Esophagus mucosa (tissue), 1 donor: ENCODE results near the gene OR4D5. TPM values are rescaled to one million over a fixed set of nuclear protein-coding genes. Genes with fewer than 3 reads are reported as not detected.
A peak's percentile ranks its signal among the peaks of the same experiment; 100 is the strongest.

Source experiments
- ATAC-seq: fragments of 200-7000 bp; cut with Tn5 transposase; one replicate; pipeline ENCODE4 v1.9.1; 2020
- total RNA-seq: library from RNA; stranded (reverse); gene quantifications from one replicate; pipeline ENCODE4 v1.2.4, GENCODE V29; 2023
- donor health status: DM: yes; HTN: yes; CAD: no.

The OR4D5 gene
- total RNA-seq = not detected

GRCh38 chr11:123939317-123939716 lies at the start of gene OR4D5:
Gene OR4D5 (plus strand): TSS chr11:123939617. CDS start chr11:123939617, 0 bp downstream.
- no peak for ATAC-seq

GRCh38 chr11:123892031-123892430 lies 47.4 kb upstream of the OR4D5 start:
- no peak for ATAC-seq

GRCh38 chr11:123899792-123900191 lies 39.6 kb upstream of the OR4D5 start:
- no peak for ATAC-seq

- ATAC-seq = no peak
These were observed 37.5 kb upstream of the OR4D5 start, which contains the start of gene OR8D4 for GRCh38 chr11:123901867-123902266. Gene OR8D4 (plus strand): TSS chr11:123902167. CDS start chr11:123906432, 4,265 bp downstream.

GRCh38 chr11:123903932-123904331 lies 35.5 kb upstream of the OR4D5 start:
- no peak for ATAC-seq

- no peak for ATAC-seq
These were observed 34.5 kb upstream of the OR4D5 start for GRCh38 chr11:123904932-123905331.

GRCh38 chr11:123905826-123906225 lies 33.6 kb upstream of the OR4D5 start:
- ATAC-seq = no peak

GRCh38 chr11:123920943-123921342 lies 18.5 kb upstream of the OR4D5 start:
- no peak for ATAC-seq

GRCh38 chr11:123924027-123924426 lies 15.4 kb upstream of the OR4D5 start:
- ATAC-seq = no peak

GRCh38 chr11:123942413-123942812 lies 3.0 kb downstream of the OR4D5 start:
- no peak for ATAC-seq

GRCh38 chr11:123943738-123944137 lies 4.3 kb downstream of the OR4D5 start, which contains the start of gene OR6T1:
Gene OR6T1 (minus strand): TSS chr11:123943838. CDS start chr11:123943838, 0 bp downstream.
- ATAC-seq = no peak

- ATAC-seq = no peak
These were observed 5.7 kb downstream of the OR4D5 start for GRCh38 chr11:123945132-123945531.

GRCh38 chr11:123956752-123957151 lies 17.3 kb downstream of the OR4D5 start:
- no peak for ATAC-seq

- peak; percentile 74 for ATAC-seq
These were observed 34.4 kb downstream of the OR4D5 start for GRCh38 chr11:123973816-123974215.

- no peak for ATAC-seq
These were observed 37.5 kb downstream of the OR4D5 start for GRCh38 chr11:123976770-123977560.

- peak; percentile 15 for ATAC-seq
These were observed 38.4 kb downstream of the OR4D5 start, which contains the start of gene OR10S1 for GRCh38 chr11:123977731-123978347. Gene OR10S1 (minus strand): TSS chr11:123977781. CDS start chr11:123977664, 117 bp downstream.

GRCh38 chr11:123979311-123979710 lies 39.9 kb downstream of the OR4D5 start:
- no peak for ATAC-seq

Other genes with a start within 250 kb of the OR4D5 start
- gene ZNF202, start 198.0 kb upstream of the OR4D5 start, total RNA-seq = 4.9 TPM
- gene OR6X1, start 185.1 kb upstream of the OR4D5 start, total RNA-seq = not detected
- not detected for gene OR6M1, start 133.3 kb upstream of the OR4D5 start, total RNA-seq
- not detected for gene TMEM225, start 53.9 kb upstream of the OR4D5 start, total RNA-seq
- gene OR8D4, start 37.5 kb upstream of the OR4D5 start, total RNA-seq = not detected
- not detected for gene OR6T1, start 4.2 kb downstream of the OR4D5 start, total RNA-seq
- not detected for gene OR10S1, start 38.2 kb downstream of the OR4D5 start, total RNA-seq
- not detected for gene OR10G6, start 55.5 kb downstream of the OR4D5 start, total RNA-seq
- gene OR10G4, start 73.4 kb downstream of the OR4D5 start, total RNA-seq = not detected
- not detected for gene OR10G9, start 83.4 kb downstream of the OR4D5 start, total RNA-seq
- not detected for gene OR10G8, start 87.2 kb downstream of the OR4D5 start, total RNA-seq
- gene OR10G7, start 101.7 kb downstream of the OR4D5 start, total RNA-seq = not detected
- 9.6 TPM for gene VWA5A, start 175.8 kb downstream of the OR4D5 start, total RNA-seq
- gene OR10D3, start 243.7 kb downstream of the OR4D5 start, total RNA-seq = not detected